PC-9 (cell line): ENCODE measurements around the gene CASP3. TPM values are rescaled to one million over a fixed set of nuclear protein-coding genes. Genes with fewer than 3 reads are reported as not detected.

ENCODE experiments used
- BruUV-seq: library from RNA; stranded (reverse); fragments of 400-500 nt; replicated peaks from 2 replicates; lab custom pipeline; 2021; lab: Mats Ljungman, UMichigan
- CTCF ChIA-PET: fragments of 300-600 bp; sonication (Branson Sonifier 250); formaldehyde crosslinking; loops from one replicate; lab custom pipeline; 2022; ENCODE audit warnings: antibody characterized with exemption; lab: Charles Lee
- POLR2A ChIA-PET: fragments of 300-600 bp; sonication (Branson Sonifier 250); formaldehyde crosslinking; loops from one replicate; lab custom pipeline; 2022; ENCODE audit warnings: antibody characterized with exemption; ENCODE audit not compliant: unreplicated experiment; lab: Charles Lee
- DNase-seq, 2 experiments: peaks; one replicate each; pipeline versions ENCODE4 v3.0.0 to v3.0.0-alpha.2; 2015 to 2022; ENCODE audit warnings: mixed read lengths in 1 of 2
- H2AFZ ChIP-seq: fragments of 200-600 bp; sonication (generic); 2 replicates; pipeline ENCODE4 v1.8.1; 2017; ENCODE audit warnings: antibody characterized with exemption
- H3F3A ChIP-seq: fragments of 200-600 bp; sonication (generic); 2 replicates; pipeline ENCODE4 v1.8.1; 2017; ENCODE audit warnings: antibody characterized with exemption, mild to moderate bottlenecking, low read depth; ENCODE audit not compliant: insufficient read depth
- H3K27ac ChIP-seq: fragments of 200-600 bp; sonication (generic); 2 replicates; pipeline ENCODE4 v1.6.1; 2016; ENCODE audit warnings: mixed run types
- H3K27me3 ChIP-seq: fragments of 200-600 bp; sonication (generic); 2 replicates; pipeline ENCODE4 v1.6.1; 2016; ENCODE audit warnings: low read depth, mixed run types; ENCODE audit not compliant: insufficient read depth
- H3K36me3 ChIP-seq: fragments of 200-600 bp; sonication (generic); 2 replicates; pipeline ENCODE4 v1.6.1; 2016; ENCODE audit warnings: low read depth, mixed run types
- H3K4me1 ChIP-seq: fragments of 200-600 bp; sonication (generic); replicated peaks from 2 replicates; pipeline ENCODE4 v1.6.1; 2016; ENCODE audit warnings: mixed run types; ENCODE audit not compliant: insufficient read depth
- H3K4me2 ChIP-seq: fragments of 200-600 bp; sonication (generic); 2 replicates; pipeline ENCODE4 v1.6.1; 2017; ENCODE audit warnings: mixed run types
- H3K4me3 ChIP-seq: fragments of 200-600 bp; sonication (generic); 2 replicates; pipeline ENCODE4 v1.6.1; 2016; ENCODE audit warnings: mixed run types
- H3K79me2 ChIP-seq: fragments of 200-600 bp; sonication (generic); 2 replicates; pipeline ENCODE4 v1.6.1; 2017; ENCODE audit warnings: low read depth, mixed run types
- H3K9me2 ChIP-seq: fragments of 200-600 bp; sonication (generic); 2 replicates; pipeline ENCODE4 v1.8.1; 2017; ENCODE audit warnings: mild to moderate bottlenecking; ENCODE audit not compliant: insufficient read depth
- H3K9me3 ChIP-seq: fragments of 200-600 bp; sonication (generic); 2 replicates; pipeline ENCODE4 v1.8.1; 2016; ENCODE audit warnings: low read depth; ENCODE audit not compliant: insufficient read depth
- H4K20me1 ChIP-seq: fragments of 200-600 bp; sonication (generic); 2 replicates; pipeline ENCODE4 v1.8.1; 2017; ENCODE audit not compliant: insufficient read depth
- CTCF ChIP-seq: fragments of 200-600 bp; sonication (generic); conservative IDR thresholded peaks from 2 replicates; pipeline ENCODE4 v1.6.1; 2017; ENCODE audit warnings: mixed run types, antibody characterized with exemption, mild to moderate bottlenecking, moderate library complexity
- EZH2 ChIP-seq: fragments of 200-600 bp; sonication (generic); IDR thresholded peaks from 2 replicates; pipeline ENCODE4 v1.8.0; 2017; ENCODE audit warnings: antibody characterized with exemption, low read depth
- intact Hi-C: fragments of 100-400 bp; cut with micrococcal nuclease; formaldehyde crosslinking; loops from one replicate; pipeline ENCODE4 v1.10.0; 2022; ENCODE audit not compliant: unreplicated experiment
- total RNA-seq: library from RNA; stranded (reverse); gene quantifications from 2 replicates; pipeline ENCODE4 v1.2.3, GENCODE V29; 2021

The CASP3 gene
- total RNA-seq, 1 experiment from 2014 or later, result 35.7 TPM

DNA sequence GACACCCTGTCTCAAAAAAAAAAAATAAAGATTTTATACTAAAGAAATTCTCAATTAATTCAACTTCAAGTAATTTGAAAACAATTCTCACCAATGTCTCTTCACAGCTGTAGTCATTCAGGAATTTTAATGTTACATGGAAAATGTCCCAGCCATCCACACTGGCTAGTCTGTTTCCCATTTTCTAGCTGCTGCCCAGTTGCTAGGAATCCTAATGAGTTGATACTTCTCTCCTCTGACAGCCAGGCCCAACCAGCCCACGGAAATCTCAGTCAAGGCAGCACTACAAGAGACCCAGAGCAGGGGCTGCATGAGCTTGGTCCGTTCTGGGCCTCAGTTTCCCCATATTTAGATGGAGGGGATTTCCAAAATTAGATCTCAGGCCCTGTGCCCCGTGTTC, 59.1 kb downstream of the CASP3 start:
- Histone ChIP-seq H3K27ac (no peak overlapping the region), H3K4me1 (no peaks in the 10 kb centered on the region), H3K79me2 (no peaks in the 10 kb centered on the region), H3K9me3 (no peaks in the 10 kb centered on the region), H2AFZ (no peak overlapping the region), H4K20me1 (no peaks in the 10 kb centered on the region), H3F3A (no peaks in the 10 kb centered on the region), H3K4me2 (no peak overlapping the region), H3K36me3 (no peaks in the 10 kb centered on the region), H3K4me3 (no peak overlapping the region), H3K9me2 (no peaks in the 10 kb centered on the region), H3K27me3 (no peaks in the 10 kb centered on the region)
- ChIA-PET CTCF (no interaction called here), POLR2A (no interaction called here)
- intact Hi-C loops, result no loop called here
- TF ChIP-seq CTCF (no peak), EZH2 (no peak)
- no peak for DNase-seq
- BruUV-seq, result no TSS peak

DNA sequence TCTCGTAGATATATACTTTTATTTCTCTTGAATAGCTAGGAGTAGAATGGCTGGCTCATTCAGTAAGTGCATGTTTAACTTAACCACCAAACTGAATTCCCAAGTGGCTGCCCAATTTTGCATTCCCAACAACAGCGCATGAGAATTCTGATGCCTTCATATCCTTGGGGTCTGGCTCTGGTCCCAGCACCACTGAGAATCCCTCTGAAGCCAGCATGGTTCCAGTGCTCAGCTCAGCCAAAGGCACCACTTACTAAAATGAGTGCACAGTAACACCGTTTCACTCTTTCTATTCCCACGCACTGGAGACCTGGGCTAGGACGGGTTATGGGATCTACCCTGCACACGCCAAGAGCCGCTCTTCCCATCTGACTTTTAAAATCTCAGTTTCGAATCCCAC, 60.4 kb downstream of the CASP3 start:
- CTCF ChIA-PET, result no interaction called here
- Histone ChIP-seq H3K4me1 (no peaks in the 10 kb centered on the region), H3K4me3 (no peak overlapping the region), H3F3A (no peaks in the 10 kb centered on the region), H3K36me3 (no peaks in the 10 kb centered on the region), H3K27ac (no peak overlapping the region), H3K27me3 (no peaks in the 10 kb centered on the region), H3K4me2 (no peak overlapping the region), H3K9me3 (no peaks in the 10 kb centered on the region), H3K79me2 (no peaks in the 10 kb centered on the region), H3K9me2 (no peaks in the 10 kb centered on the region), H4K20me1 (no peaks in the 10 kb centered on the region), H2AFZ (no peak overlapping the region)
- POLR2A ChIA-PET, result no interaction called here
- TF ChIP-seq EZH2 (no peak), CTCF (no peak)
- BruUV-seq, result no TSS peak
- intact Hi-C loops, result no loop called here
- DNase-seq, result no peak

DNA sequence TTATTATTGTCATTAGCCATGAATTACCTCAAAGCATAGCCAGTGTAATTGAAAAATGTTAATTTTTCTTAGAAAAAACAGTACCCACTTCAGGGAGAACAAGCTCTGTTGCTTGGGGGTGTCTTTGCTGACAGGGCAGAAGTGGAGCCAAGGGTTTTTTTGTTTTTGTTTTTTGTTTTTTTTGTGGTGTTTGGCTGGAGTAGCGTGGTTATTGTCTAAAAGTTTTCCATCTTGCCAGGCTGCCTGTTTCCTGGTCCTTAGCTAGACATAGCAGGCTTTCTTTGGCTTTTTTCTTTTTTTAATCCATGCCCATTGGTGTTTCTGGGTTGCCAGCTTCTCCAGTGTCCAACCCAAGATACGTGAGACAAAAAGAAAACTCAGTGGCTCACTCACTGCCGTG, 61.5 kb downstream of the CASP3 start:
- BruUV-seq, result no TSS peak
- H3K4me3 ChIP-seq, result no peak overlapping the region
- no peak overlapping the region for H3K27ac ChIP-seq
- POLR2A ChIA-PET, result no interaction called here
- H3K4me1 ChIP-seq, result no peaks in the 10 kb centered on the region
- no peaks in the 10 kb centered on the region for H3K79me2 ChIP-seq
- CTCF ChIA-PET, result interaction anchor here (0.5 to 0.6 kb wide), 2 partner anchors 49 to 361 kb away, joined by 3 read pairs; no protein-coding TSS in a partner anchor
- TF ChIP-seq CTCF, result no peak
- no peak for TF ChIP-seq EZH2
- H3F3A ChIP-seq, result no peaks in the 10 kb centered on the region
- no peak overlapping the region for H2AFZ ChIP-seq
- H4K20me1 ChIP-seq, result no peaks in the 10 kb centered on the region
- H3K9me3 ChIP-seq, result no peaks in the 10 kb centered on the region
- no peaks in the 10 kb centered on the region for H3K36me3 ChIP-seq
- no peak for DNase-seq
- no peaks in the 10 kb centered on the region for H3K9me2 ChIP-seq
- H3K27me3 ChIP-seq, result no peaks in the 10 kb centered on the region
- H3K4me2 ChIP-seq, result no peak overlapping the region
- intact Hi-C loops, result no loop called here
